Testis (tissue), 3 donors: ENCODE data around the gene IL13. TPM values are rescaled to one million over a fixed set of nuclear protein-coding genes. Genes with fewer than 3 reads are reported as not detected.

Source experiments
- DNase-seq: peaks from one replicate; pipeline ENCODE4 v3.0.0-alpha.2; 2019
- H3K27ac ChIP-seq, 2 donors: fragments of 200-600 bp; sonication (generic); one replicate each; pipeline ENCODE4 v1.5.1; 2019
- H3K27me3 ChIP-seq: fragments of 200-600 bp; sonication (generic); one replicate; pipeline ENCODE4 v1.5.1; 2019
- H3K36me3 ChIP-seq: fragments of 200-600 bp; sonication (generic); one replicate; pipeline ENCODE4 v1.5.1; 2017; ENCODE audit warnings: low read depth; ENCODE audit errors: missing control alignments
- H3K4me1 ChIP-seq: fragments of 200-600 bp; sonication (generic); one replicate; pipeline ENCODE4 v1.5.1; 2019
- H3K4me3 ChIP-seq, 2 donors: fragments of 200-600 bp; sonication (generic); one replicate each; pipeline ENCODE4 v1.5.1; 2017 to 2019
- H3K9me3 ChIP-seq: fragments of 200-600 bp; sonication (generic); one replicate; pipeline ENCODE4 v1.5.1; 2017
- CTCF ChIP-seq, 3 experiments: fragments of 450-650 bp in 2 of 3; fragments of 200-600 bp in 1 of 3; sonication (generic) in 1 of 3; IDR thresholded peaks; one replicate each; pipeline ENCODE4 v1.5.1; 2016 to 2019; ENCODE audit warnings: antibody characterized with exemption in 3 of 3, mild to moderate bottlenecking in 2 of 3, moderate library complexity in 1 of 3
- POLR2A ChIP-seq: fragments of 450-650 bp; IDR thresholded peaks from one replicate; pipeline ENCODE4 v1.6.1; 2017; ENCODE audit warnings: antibody characterized with exemption, mild to moderate bottlenecking, moderate library complexity
- WGBS, 2 donors: methylation state at CpG; one replicate each; pipeline ENCODE4 v1.1.5; 2018; 5-methylcytosine and 5-hydroxymethylcytosine counted together
- intact Hi-C: fragments of 100-400 bp; cut with DNase I; formaldehyde crosslinking; loops from one replicate; pipeline ENCODE4 v1.15.1; 2023; ENCODE audit warnings: low total_unique reads
- polyA plus RNA-seq: library from polyadenylated mRNA; stranded (reverse); fragments of 350-450 nt; fragmentation: Illumina TruSeq; extraction: RNeasy Lipid Tissue Mini Kit (QIAGEN cat#74804); gene quantifications from one replicate; pipeline ENCODE4 v1.2.3, GENCODE V29; 2014; ENCODE audit warnings: low read depth, low replicate concordance; ENCODE audit not compliant: insufficient read depth
- total RNA-seq, 2 donors: library from RNA; depleted of rRNA; stranded (reverse); fragments of >200 nt; gene quantifications; one replicate each; pipeline ENCODE4 v1.2.3, GENCODE V29; 2016

Gene IL13
- total and polyA plus RNA-seq, 3 donors from 2014 or later = 17.3 to 73.4 (median 25.0) TPM

DNA sequence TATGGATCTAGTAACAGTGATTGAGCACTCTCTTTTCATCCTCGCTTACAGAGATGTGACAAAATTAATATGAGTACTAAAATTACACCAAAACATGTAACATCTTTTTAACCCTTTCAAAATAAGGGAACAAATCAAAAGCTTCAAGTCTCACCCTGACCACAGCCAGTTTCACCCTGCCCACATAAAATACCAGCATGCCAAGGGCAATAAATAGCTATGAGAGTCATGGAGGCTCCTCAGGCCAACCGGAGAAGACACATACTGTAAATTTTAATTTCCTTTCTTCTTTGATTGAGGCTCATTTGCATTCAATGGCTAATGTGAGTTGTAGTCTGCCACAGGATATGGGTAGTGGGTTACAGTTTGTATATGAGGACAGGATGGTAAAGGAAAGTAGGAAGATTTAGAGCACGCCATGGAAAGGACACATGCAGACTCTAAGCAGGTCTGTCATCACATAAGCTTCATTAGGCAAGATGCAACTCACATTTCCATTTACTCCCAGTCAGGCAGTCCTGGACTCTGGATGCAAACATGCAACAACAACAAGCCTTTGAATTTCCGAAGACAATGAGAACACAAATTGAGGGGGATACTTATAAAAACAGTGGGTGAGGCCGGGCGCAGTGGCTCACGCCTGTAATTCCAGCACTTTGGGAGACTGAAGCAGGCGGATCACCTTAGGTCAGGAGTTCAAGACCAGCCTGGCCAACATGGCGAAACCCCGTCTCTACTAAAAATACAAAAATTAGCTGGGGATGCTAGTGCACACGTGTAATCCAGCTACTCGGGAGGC, 27.1 kb downstream of the IL13 start:
- H3K36me3 ChIP-seq = no peaks in the 10 kb centered on the region
- TF ChIP-seq CTCF (IDR thresholded peaks at IDR 0.05) = no peak
- TF ChIP-seq POLR2A = no peak
- no peaks in the 10 kb centered on the region for H3K4me1 ChIP-seq
- DNase-seq = no peak
- no peak overlapping the region for H3K4me3 ChIP-seq
- WGBS, 2 donors = 85 to 90% methylated on average over 12 of the region's 12 CpGs
- intact Hi-C loops = no loop called here
- H3K9me3 ChIP-seq = no peaks in the 10 kb centered on the region
- no peak overlapping the region for H3K27ac ChIP-seq
- H3K27me3 ChIP-seq = no peaks in the 10 kb centered on the region

- no peaks in the 10 kb centered on the region for H3K9me3 ChIP-seq
- no peak overlapping the region for H3K4me3 ChIP-seq
- no peak overlapping the region for H3K27ac ChIP-seq
- DNase-seq = no peak
- WGBS, 2 donors = 78 to 81% methylated on average over 3 of the region's 3 CpGs
- H3K27me3 ChIP-seq = no peaks in the 10 kb centered on the region
- intact Hi-C loops = no loop called here
- H3K36me3 ChIP-seq = no peaks in the 10 kb centered on the region
- H3K4me1 ChIP-seq = no peaks in the 10 kb centered on the region
- TF ChIP-seq CTCF (IDR thresholded peaks at IDR 0.05) (no peak), POLR2A (no peak)
These were observed 28.2 kb downstream of the IL13 start for GRCh38 chr5:132686193-132686592.

DNA sequence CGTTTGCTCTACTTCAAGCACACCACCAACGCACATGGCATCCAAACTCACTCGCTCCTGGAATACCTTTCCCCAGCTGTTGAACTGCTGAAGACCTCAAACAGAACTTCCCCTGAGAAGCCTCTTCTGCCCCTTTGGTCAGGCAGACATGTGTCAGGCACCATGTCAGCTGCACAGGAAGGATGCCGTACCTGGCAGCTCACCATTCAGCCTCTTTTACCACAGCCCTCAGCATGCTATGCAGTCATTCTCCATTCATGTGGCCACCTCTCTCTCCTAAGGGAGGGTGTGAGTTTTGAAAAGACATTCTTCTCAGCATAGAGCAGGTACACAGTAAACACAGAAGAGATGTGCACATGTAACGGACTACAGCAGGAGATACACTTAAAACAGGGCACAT, 30.0 kb downstream of the IL13 start:
- DNase-seq = no peak
- no peaks in the 10 kb centered on the region for H3K27me3 ChIP-seq
- H3K4me3 ChIP-seq = no peak overlapping the region
- TF ChIP-seq POLR2A (no peak), CTCF (IDR thresholded peaks at IDR 0.05) (no peak)
- WGBS, 2 donors = 89 to 90% methylated on average over 5 of the region's 5 CpGs
- no peaks in the 10 kb centered on the region for H3K4me1 ChIP-seq
- intact Hi-C loops = no loop called here
- H3K27ac ChIP-seq = no peak overlapping the region
- no peaks in the 10 kb centered on the region for H3K9me3 ChIP-seq
- no peaks in the 10 kb centered on the region for H3K36me3 ChIP-seq

DNA sequence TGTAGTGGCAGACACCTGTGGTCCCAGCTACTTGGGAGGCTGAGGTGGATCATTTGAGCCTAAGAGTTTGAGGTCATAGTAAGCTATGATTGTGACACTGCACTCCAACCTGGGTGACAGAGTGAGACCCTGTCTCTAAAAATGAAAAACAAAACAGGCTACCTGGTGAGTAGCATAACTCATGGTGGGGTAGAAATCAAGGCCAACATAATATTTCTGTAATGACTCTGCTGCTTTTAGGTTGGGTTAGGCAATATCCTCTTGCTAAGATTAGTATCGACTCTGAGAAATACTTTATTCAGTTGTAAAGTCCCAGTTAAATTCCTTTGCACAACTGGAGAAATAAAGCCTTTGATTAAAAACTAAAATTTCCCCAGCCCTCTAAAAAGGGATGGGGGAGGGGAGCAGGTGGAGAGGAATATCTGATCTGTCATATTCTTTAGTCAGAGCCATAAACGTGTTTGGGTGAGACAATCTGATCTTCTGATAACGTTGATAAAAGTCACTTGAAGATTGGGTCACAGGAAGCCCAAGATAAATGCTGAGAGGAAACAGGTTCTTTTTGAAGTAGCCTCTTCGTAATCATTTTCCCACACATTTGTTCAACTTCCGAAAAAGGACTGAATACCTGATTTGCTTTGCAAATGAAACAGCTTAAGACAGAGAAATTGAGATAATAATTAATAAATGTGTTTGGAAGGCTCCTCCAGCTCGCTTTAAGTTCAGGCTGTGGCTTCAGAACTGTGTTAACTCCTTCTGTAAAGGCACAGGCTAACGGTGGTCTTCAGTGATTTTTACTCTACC, 30.8 kb downstream of the IL13 start:
- Histone ChIP-seq H3K4me3 (no peak overlapping the region), H3K36me3 (no peaks in the 10 kb centered on the region), H3K4me1 (no peaks in the 10 kb centered on the region), H3K27me3 (no peaks in the 10 kb centered on the region), H3K9me3 (no peaks in the 10 kb centered on the region), H3K27ac (no peak overlapping the region)
- TF ChIP-seq POLR2A (no peak), CTCF (IDR thresholded peaks at IDR 0.05) (no peak)
- 66 to 69% methylated on average over 7 of the region's 7 CpGs for WGBS, 2 donors
- intact Hi-C loops = no loop called here
- DNase-seq = no peak
